ENCODE measurements around the gene TAF8.

The TAF8 gene

GRCh38 chr6:42066156-42066675, 15.9 kb downstream of the TAF8 start:
- no peak for DNase-seq

- no peak for DNase-seq
Observed at GRCh38 chr6:42068173-42068572, 17.8 kb downstream of the TAF8 start.

- DNase-seq: no peak
Observed at GRCh38 chr6:42068872-42069522, 18.7 kb downstream of the TAF8 start.

GRCh38 chr6:42071881-42072583, 21.7 kb downstream of the TAF8 start:
- no peak for DNase-seq

GRCh38 chr6:42073287-42073686, 23.0 kb downstream of the TAF8 start:
- no peak for DNase-seq

- peak; percentile 68 for DNase-seq
Observed at GRCh38 chr6:42075159-42075838, 25.0 kb downstream of the TAF8 start.

- DNase-seq: no peak
Observed at GRCh38 chr6:42078386-42078785, 28.1 kb downstream of the TAF8 start.

- DNase-seq: no peak
Observed at GRCh38 chr6:42079941-42080464, 29.7 kb downstream of the TAF8 start.

GRCh38 chr6:42083530-42083929, 33.2 kb downstream of the TAF8 start:
- no peak for DNase-seq

GRCh38 chr6:42084889-42085288, 34.6 kb downstream of the TAF8 start:
- no peak for DNase-seq

- no peak for DNase-seq
Observed at GRCh38 chr6:42086046-42087035, 36.0 kb downstream of the TAF8 start.

GRCh38 chr6:42088101-42088591, 37.8 kb downstream of the TAF8 start:
- DNase-seq: no peak

GRCh38 chr6:42090819-42091717, 40.7 kb downstream of the TAF8 start:
- no peak for DNase-seq

GRCh38 chr6:42091718-42092023, 41.3 kb downstream of the TAF8 start:
- DNase-seq: no peak

- DNase-seq: no peak
Observed at GRCh38 chr6:42093582-42094329, 43.4 kb downstream of the TAF8 start.

GRCh38 chr6:42095094-42095493, 44.8 kb downstream of the TAF8 start:
- DNase-seq: no peak

GRCh38 chr6:42095776-42096541, 45.6 kb downstream of the TAF8 start:
- no peak for DNase-seq

- no peak for DNase-seq
Observed at GRCh38 chr6:42099340-42100028, 49.2 kb downstream of the TAF8 start.
